Suprapubic skin (tissue), 4 donors: ENCODE results near the gene MCTP2. TPM values are rescaled to one million over a fixed set of nuclear protein-coding genes. Genes with fewer than 3 reads are reported as not detected.
"Not testable (repeated sequence)": the region's sequence is repeated elsewhere in the genome, so short reads cannot be mapped to it uniquely, and the experiment has no call there.

Experiments
- DNase-seq, 2 donors: peaks; one replicate each; pipeline ENCODE4 v3.0.0-alpha.2; 2019; ENCODE audit warnings: low spot score in 2 of 2
- H3K27ac ChIP-seq: fragments of 200-600 bp; sonication (generic); one replicate; pipeline ENCODE4 v1.5.1; 2019
- H3K27me3 ChIP-seq: fragments of 200-600 bp; sonication (generic); one replicate; pipeline ENCODE4 v1.5.1; 2019
- H3K36me3 ChIP-seq: fragments of 200-600 bp; sonication (generic); one replicate; pipeline ENCODE4 v1.5.1; 2019
- H3K4me1 ChIP-seq: fragments of 200-600 bp; sonication (generic); one replicate; pipeline ENCODE4 v1.5.1; 2019
- H3K4me3 ChIP-seq: fragments of 200-600 bp; sonication (generic); one replicate; pipeline ENCODE4 v1.5.1; 2019; ENCODE audit warnings: mild to moderate bottlenecking
- H3K9me3 ChIP-seq: fragments of 200-600 bp; sonication (generic); one replicate; pipeline ENCODE4 v1.5.1; 2019
- EP300 ChIP-seq: sonication (generic); formaldehyde crosslinking; IDR thresholded peaks from one replicate; pipeline ENCODE4 v1.6.1; 2017; ENCODE audit warnings: antibody characterized with exemption
- POLR2A ChIP-seq, 2 donors: fragments of 450-650 bp; IDR thresholded peaks; one replicate each; pipeline ENCODE4 v1.6.1; 2017; ENCODE audit warnings: antibody characterized with exemption in 2 of 2, mild to moderate bottlenecking in 2 of 2, moderate library complexity in 2 of 2
- POLR2AphosphoS5 ChIP-seq, 3 donors: sonication (generic); formaldehyde crosslinking; IDR thresholded peaks; one replicate each; pipeline ENCODE4 v1.6.1; 2017; ENCODE audit warnings: antibody characterized with exemption in 3 of 3
- WGBS: methylation state at CpG from one replicate; pipeline ENCODE4 v1.1.5; 2018; 5-methylcytosine and 5-hydroxymethylcytosine counted together
- total RNA-seq, 4 donors: library from RNA; depleted of rRNA; stranded (reverse); fragments of >200 nt; gene quantifications; one replicate each; pipeline ENCODE4 v1.1.0, GENCODE V29; 2016
- TF ChIP-seq, protein P1 (sequence below), 2 donors: fragments of 200-600 bp in 1 of 2; fragments of 450-650 bp in 1 of 2; sonication (generic) in 1 of 2; IDR thresholded peaks; one replicate each; pipeline ENCODE4 v1.5.1; 2016 to 2019; ENCODE audit warnings: antibody characterized with exemption in 2 of 2, mild to moderate bottlenecking in 1 of 2, moderate library complexity in 1 of 2

Gene MCTP2
- total RNA-seq, 4 donors from 2014 or later, result 17.2 to 41.8 (median 20.5) TPM

DNA sequence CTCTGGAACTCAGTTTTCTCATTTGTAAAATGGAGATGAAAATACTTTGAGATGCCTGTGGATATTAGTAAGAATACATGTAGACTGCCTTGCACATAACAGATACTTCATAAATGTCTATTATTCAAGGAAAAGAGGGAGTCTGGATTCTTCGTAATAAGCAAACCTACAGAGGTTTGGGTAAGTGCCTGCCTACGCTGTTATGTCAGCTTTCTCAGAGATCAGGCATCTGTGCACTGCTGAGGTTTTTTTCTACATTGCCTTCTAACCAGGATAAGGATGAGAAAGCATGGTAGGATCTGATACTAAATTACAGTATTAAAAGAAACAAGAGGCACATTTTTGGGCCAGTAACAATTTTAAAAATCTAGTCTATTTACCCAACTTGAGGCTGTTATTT lies 10.9 kb downstream of the MCTP2 start:
- Histone ChIP-seq H3K4me1 (peaks cover 12% of the 10 kb centered on the region), H3K27me3 (no peaks in the 10 kb centered on the region), H3K4me3 (no peak overlapping the region), H3K9me3 (no peaks in the 10 kb centered on the region), H3K27ac (no peak overlapping the region), H3K36me3 (no peaks in the 10 kb centered on the region)
- TF ChIP-seq, protein P1, sequence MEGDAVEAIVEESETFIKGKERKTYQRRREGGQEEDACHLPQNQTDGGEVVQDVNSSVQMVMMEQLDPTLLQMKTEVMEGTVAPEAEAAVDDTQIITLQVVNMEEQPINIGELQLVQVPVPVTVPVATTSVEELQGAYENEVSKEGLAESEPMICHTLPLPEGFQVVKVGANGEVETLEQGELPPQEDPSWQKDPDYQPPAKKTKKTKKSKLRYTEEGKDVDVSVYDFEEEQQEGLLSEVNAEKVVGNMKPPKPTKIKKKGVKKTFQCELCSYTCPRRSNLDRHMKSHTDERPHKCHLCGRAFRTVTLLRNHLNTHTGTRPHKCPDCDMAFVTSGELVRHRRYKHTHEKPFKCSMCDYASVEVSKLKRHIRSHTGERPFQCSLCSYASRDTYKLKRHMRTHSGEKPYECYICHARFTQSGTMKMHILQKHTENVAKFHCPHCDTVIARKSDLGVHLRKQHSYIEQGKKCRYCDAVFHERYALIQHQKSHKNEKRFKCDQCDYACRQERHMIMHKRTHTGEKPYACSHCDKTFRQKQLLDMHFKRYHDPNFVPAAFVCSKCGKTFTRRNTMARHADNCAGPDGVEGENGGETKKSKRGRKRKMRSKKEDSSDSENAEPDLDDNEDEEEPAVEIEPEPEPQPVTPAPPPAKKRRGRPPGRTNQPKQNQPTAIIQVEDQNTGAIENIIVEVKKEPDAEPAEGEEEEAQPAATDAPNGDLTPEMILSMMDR (IDR thresholded peaks at IDR 0.05), result no peak
- no peak for TF ChIP-seq POLR2AphosphoS5 (IDR thresholded peaks at IDR 0.05)
- TF ChIP-seq EP300, result no peak
- TF ChIP-seq POLR2A (IDR thresholded peaks at IDR 0.05), result no peak
- DNase-seq, result no peak
- 83% methylated on average over 2 of the region's 2 CpGs for WGBS

DNA sequence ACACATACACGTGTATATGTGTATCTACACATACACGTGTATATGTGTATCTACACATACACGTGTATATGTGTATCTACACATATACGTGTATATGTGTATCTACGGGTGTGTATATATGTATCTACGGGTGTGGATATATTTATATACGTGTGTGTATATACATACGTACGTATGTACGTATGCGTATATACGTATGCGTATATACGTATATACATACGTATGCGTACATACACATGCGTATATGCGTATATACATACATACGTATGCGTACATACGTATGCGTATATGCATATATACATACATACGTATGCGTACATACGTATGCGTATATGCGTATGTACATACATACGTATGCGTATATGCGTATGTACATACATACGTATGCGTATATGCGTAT lies 11.6 kb downstream of the MCTP2 start:
- H3K27me3 ChIP-seq, DNase-seq, H3K27ac ChIP-seq, H3K9me3 ChIP-seq, H3K4me3 ChIP-seq, H3K36me3 ChIP-seq: not testable (repeated sequence)
- peaks cover 12% of the 10 kb centered on the region for H3K4me1 ChIP-seq
- 94% methylated on average over 33 of the region's 33 CpGs for WGBS

DNA sequence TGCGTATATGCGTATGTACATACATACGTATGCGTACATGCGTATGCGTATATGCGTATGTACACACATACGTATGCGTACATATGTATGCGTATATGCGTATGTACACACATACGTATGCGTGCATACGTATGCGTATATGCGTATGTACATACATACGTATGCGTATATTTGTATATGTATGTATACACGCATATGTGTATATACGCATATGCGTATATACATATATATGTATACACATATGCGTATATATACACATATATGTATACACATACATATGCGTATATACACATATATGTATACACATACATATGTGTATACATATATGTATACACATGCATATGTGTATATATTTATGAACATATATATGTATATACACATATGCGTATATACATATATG lies 12.1 kb downstream of the MCTP2 start:
- H3K4me3 ChIP-seq, result no peak overlapping the region
- H3K27ac ChIP-seq, result no peak overlapping the region
- H3K9me3 ChIP-seq, result no peaks in the 10 kb centered on the region
- 94% methylated on average over 24 of the region's 24 CpGs for WGBS
- no peak for DNase-seq
- H3K4me1 ChIP-seq, result peaks cover 12% of the 10 kb centered on the region
- no peaks in the 10 kb centered on the region for H3K36me3 ChIP-seq
- no peak for TF ChIP-seq EP300
- no peak for TF ChIP-seq POLR2A (IDR thresholded peaks at IDR 0.05)
- TF ChIP-seq POLR2AphosphoS5 (IDR thresholded peaks at IDR 0.05), result no peak
- TF ChIP-seq, protein P1 (IDR thresholded peaks at IDR 0.05), result no peak
- H3K27me3 ChIP-seq, result no peaks in the 10 kb centered on the region

DNA sequence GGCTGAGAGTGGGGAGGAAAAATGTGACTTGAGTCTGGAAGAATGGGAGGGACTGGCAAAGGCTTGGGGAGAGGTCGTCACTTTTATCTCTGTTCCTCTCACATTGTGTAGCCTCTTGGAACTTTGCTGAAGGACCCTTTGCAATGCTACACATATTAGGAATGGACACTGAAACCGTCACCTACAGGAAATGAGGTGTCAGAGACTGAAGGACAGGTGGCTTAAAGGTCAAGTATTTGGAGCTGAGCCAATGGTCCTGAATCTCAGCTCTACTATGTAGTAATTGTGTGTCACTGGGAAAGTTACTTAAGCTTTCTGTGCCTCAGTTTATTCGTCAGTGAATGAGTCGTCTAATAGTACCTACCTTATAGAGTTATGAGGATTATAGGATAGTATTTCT lies 14.7 kb downstream of the MCTP2 start:
- no peak overlapping the region for H3K4me3 ChIP-seq
- H3K27ac ChIP-seq, result no peak overlapping the region
- no peaks in the 10 kb centered on the region for H3K36me3 ChIP-seq
- no peaks in the 10 kb centered on the region for H3K9me3 ChIP-seq
- no peak for DNase-seq
- no peak for TF ChIP-seq EP300
- TF ChIP-seq POLR2AphosphoS5 (IDR thresholded peaks at IDR 0.05), result no peak
- TF ChIP-seq POLR2A (IDR thresholded peaks at IDR 0.05), result no peak
- TF ChIP-seq, protein P1 (IDR thresholded peaks at IDR 0.05), result no peak
- 88% methylated on average over 4 of the region's 4 CpGs for WGBS
- no peaks in the 10 kb centered on the region for H3K27me3 ChIP-seq
- no peaks in the 10 kb centered on the region for H3K4me1 ChIP-seq

DNA sequence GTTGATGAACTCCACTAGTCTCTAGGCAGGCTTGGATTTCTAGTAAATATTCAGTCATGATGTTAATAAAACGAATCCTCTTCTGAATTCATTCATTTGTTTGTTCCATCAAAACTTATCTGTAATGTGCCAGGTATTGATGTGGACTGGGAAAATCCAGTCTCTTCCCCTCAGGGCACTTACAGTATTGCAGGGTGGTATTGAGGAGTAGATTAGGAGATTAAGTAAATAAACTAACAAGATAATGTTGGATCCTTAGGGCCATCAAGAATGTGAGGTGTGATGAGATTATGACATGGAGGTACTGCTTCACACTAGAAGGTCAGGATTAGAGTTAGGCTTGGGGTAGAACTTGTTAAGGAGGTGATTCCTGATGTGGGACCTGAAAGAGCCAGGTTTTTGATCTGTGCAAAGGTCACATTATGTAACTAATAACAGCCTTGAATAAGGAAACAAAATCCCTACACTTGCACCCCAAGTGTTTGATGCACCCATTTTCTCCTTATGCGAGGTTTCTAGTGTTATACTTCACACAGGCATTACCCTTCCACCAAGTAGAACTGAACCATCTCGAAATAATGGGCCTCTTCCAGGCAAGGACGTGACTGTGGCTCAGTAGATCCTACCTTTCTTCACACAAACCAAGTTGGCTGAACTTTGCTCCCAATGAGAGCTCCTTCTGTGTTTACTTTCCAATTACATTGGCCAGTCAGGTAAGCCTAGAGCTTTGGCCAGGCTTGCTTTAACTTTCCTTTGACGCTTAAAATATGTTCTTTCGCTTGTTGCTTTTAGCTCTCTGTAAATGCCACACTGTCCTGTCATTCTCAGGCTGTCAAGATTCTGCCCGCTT lies 16.7 kb downstream of the MCTP2 start:
- Histone ChIP-seq H3K9me3 (no peaks in the 10 kb centered on the region), H3K36me3 (no peaks in the 10 kb centered on the region), H3K27ac (no peak overlapping the region), H3K4me1 (no peaks in the 10 kb centered on the region), H3K27me3 (no peaks in the 10 kb centered on the region), H3K4me3 (no peak overlapping the region)
- DNase-seq, result no peak
- TF ChIP-seq EP300, result no peak
- TF ChIP-seq POLR2AphosphoS5 (IDR thresholded peaks at IDR 0.05), result no peak
- TF ChIP-seq, protein P1 (IDR thresholded peaks at IDR 0.05), result no peak
- no peak for TF ChIP-seq POLR2A (IDR thresholded peaks at IDR 0.05)
- 88% methylated on average over 7 of the region's 7 CpGs for WGBS
